K562 (cell line): Measurements from ENCODE around the gene OR8D2. TPM values are rescaled to one million over a fixed set of nuclear protein-coding genes. Genes with fewer than 3 reads are reported as not detected.

Experiments used
- ATAC-seq: fragments of 200-7000 bp; cut with Tn5 transposase; 3 replicates; pipeline ENCODE4 v1.9.1; 2020; ENCODE audit warnings: moderate library complexity
- BruUV-seq: library from RNA; stranded (reverse); fragments of 400-500 nt; replicated peaks from 2 replicates; lab custom pipeline; 2021; lab: Mats Ljungman, UMichigan
- CTCF ChIA-PET: fragments of 300-600 bp; formaldehyde crosslinking; extraction: SDS; loops from one replicate; lab custom pipeline; 2021; ENCODE audit warnings: low intra/inter-chr PET ratio; lab: Yijun Ruan, JAX
- POLR2A ChIA-PET: fragments of 300-600, 350-650 bp; sonication (Branson Sonifier 250); formaldehyde crosslinking; extraction: SDS; loops from one replicate; lab custom pipeline; 2021; ENCODE audit warnings: antibody characterized with exemption, inconsistent platforms; lab: Yijun Ruan, JAX
- DNase-seq, 4 experiments: peaks; one replicate each; pipeline versions ENCODE4 v3.0.0 to v3.0.0-alpha.2; 2011 to 2018; ENCODE audit warnings: low spot score in 3 of 4, mixed read lengths in 3 of 4; ENCODE audit errors: extremely low read depth in 1 of 4
- FAIRE-seq: peaks from 2 replicates; lab custom pipeline; 2011; peaks lifted over from hg19 to GRCh38; lab: Jason Lieb, UNC
- H2AFZ ChIP-seq: 2 replicates; pipeline ENCODE4 v1.6.0; 2011; ENCODE audit warnings: low read depth, low read length, control low read depth, inconsistent platforms
- H3K27ac ChIP-seq: fragments of 200-600 bp; 3 replicates; pipeline ENCODE4 v1.8.0; 2011; ENCODE audit warnings: low read depth, mild to moderate bottlenecking, control low read depth, inconsistent platforms, low read length, moderate library complexity, mixed read lengths; ENCODE audit errors: extremely low read depth
- H3K27me3 ChIP-seq, 2 experiments: fragments of 300-600 bp in 1 of 2; 2 replicates in 1 of 2; 3 replicates in 1 of 2; pipeline versions ENCODE4 v1.6.0 to v1.8.0; 2011; ENCODE audit warnings: inconsistent platforms in 2 of 2, low read length in 2 of 2, mild to moderate bottlenecking in 1 of 2, mixed read lengths in 1 of 2, moderate library complexity in 1 of 2; ENCODE audit not compliant: control insufficient read depth in 2 of 2, insufficient read depth in 2 of 2
- H3K36me3 ChIP-seq: fragments of 300-600 bp; 3 replicates; pipeline ENCODE4 v1.8.0; 2011; ENCODE audit warnings: mild to moderate bottlenecking, low read length, inconsistent platforms; ENCODE audit not compliant: control insufficient read depth, insufficient read depth
- H3K4me1 ChIP-seq, 2 experiments: fragments of 200-600 bp in 1 of 2; replicated peaks in 1 of 2; 2 replicates in 1 of 2; 3 replicates in 1 of 2; pipeline versions ENCODE4 v1.5.1 to v1.8.0; 2011; ENCODE audit warnings: inconsistent platforms in 2 of 2, low read length in 2 of 2, mild to moderate bottlenecking in 1 of 2, mixed read lengths in 1 of 2, moderate library complexity in 1 of 2; ENCODE audit not compliant: control insufficient read depth in 2 of 2, insufficient read depth in 2 of 2
- H3K4me2 ChIP-seq: 2 replicates; pipeline ENCODE4 v1.6.1; 2011; ENCODE audit warnings: low read length, control low read depth, inconsistent platforms, mixed read lengths; ENCODE audit not compliant: insufficient read depth
- H3K4me3 ChIP-seq: fragments of 200-600 bp; sonication (generic), shearing (Covaris generic); 2 replicates; pipeline ENCODE4 v1.5.1; 2016; ENCODE audit warnings: control low read depth, inconsistent platforms
- H3K79me2 ChIP-seq: fragments of 200-600 bp; 3 replicates; pipeline ENCODE4 v1.8.0; 2011; ENCODE audit warnings: low read length, inconsistent platforms; ENCODE audit not compliant: control insufficient read depth, insufficient read depth
- H3K9ac ChIP-seq, 2 experiments: 2 replicates each; pipeline versions ENCODE4 v1.6.0 to v1.6.1; 2011; ENCODE audit warnings: low read depth in 2 of 2, low read length in 2 of 2, control low read depth in 1 of 2, inconsistent platforms in 1 of 2, mild to moderate bottlenecking in 1 of 2, mixed read lengths in 1 of 2; ENCODE audit not compliant: insufficient read depth in 1 of 2
- H3K9me1 ChIP-seq: one replicate; pipeline ENCODE4 v1.6.0; 2011; ENCODE audit warnings: inconsistent platforms, mild to moderate bottlenecking, low read length, moderate library complexity; ENCODE audit not compliant: control insufficient read depth, insufficient read depth
- H3K9me3 ChIP-seq: replicated peaks from 2 replicates; pipeline ENCODE4 v1.5.1; 2011; ENCODE audit warnings: low read depth, low read length, inconsistent platforms; ENCODE audit not compliant: control insufficient read depth, insufficient read depth
- H4K20me1 ChIP-seq: replicated peaks from 2 replicates; pipeline ENCODE4 v1.6.1; 2011; ENCODE audit warnings: low read length, inconsistent platforms, mixed read lengths; ENCODE audit not compliant: control insufficient read depth, insufficient read depth
- EWSR1 ChIP-seq: fragments of 450-650 bp; IDR thresholded peaks from 2 replicates; pipeline ENCODE4 v1.6.1; 2018; ENCODE audit warnings: borderline replicate concordance, mild to moderate bottlenecking, low read depth, moderate library complexity; ENCODE audit not compliant: partially characterized antibody
- MEF2A ChIP-seq: IDR thresholded peaks from 2 replicates; pipeline ENCODE4 v1.6.1; 2011; ENCODE audit warnings: low read depth, mild to moderate bottlenecking, low read length, moderate library complexity; ENCODE audit not compliant: control insufficient read depth
- WGBS: fragments of 100-300 bp; shearing (Covaris generic); methylation state at CpG from one replicate; pipeline ENCODE4 v1.1.6; 2016; ENCODE audit warnings: low coverage, mixed read lengths; ENCODE audit not compliant: insufficient coverage; ENCODE audit errors: missing lambda C conversion rate; 5-methylcytosine and 5-hydroxymethylcytosine counted together
- in situ Hi-C: fragments of 300-500 bp; cut with MboI; formaldehyde crosslinking; loops from 4 replicates; pipeline ENCODE4 v1.15.0; 2018; ENCODE audit warnings: inconsistent platforms, mixed read lengths
- intact Hi-C: fragments of 100-400 bp; cut with micrococcal nuclease; formaldehyde crosslinking; loops from 2 replicates; pipeline ENCODE4 v1.14.2; 2022
- polyA plus RNA-seq, 8 experiments: library from polyadenylated mRNA; depleted of rRNA in 4 of 8; stranded (reverse) in 5 of 8; unstranded in 3 of 8; fragments of >200 nt; fragmentation: Nextera tagmentation in 2 of 8; fragmentation: Illumina TruSeq in 1 of 8; extraction: Ambion mirVana in 2 of 8; extraction: Trizol in 1 of 8; gene quantifications; 2 replicates each; pipeline versions ENCODE4 v1.2.1 to v1.2.3, GENCODE V29; 2011 to 2014; ENCODE audit warnings: inconsistent platforms in 1 of 8, missing spikeins in 1 of 8
- total RNA-seq, 7 experiments: library from RNA; depleted of rRNA in 6 of 7; stranded (reverse); fragments of >200 nt in 6 of 7; fragmentation: Illumina TruSeq in 2 of 7; extraction: Trizol in 2 of 7; gene quantifications; 2 replicates each; pipeline versions ENCODE4 v1.2.1 to v1.2.3, GENCODE V29; 2011 to 2021; ENCODE audit warnings: low replicate concordance in 1 of 7
- TF ChIP-seq, protein P1 (sequence below): IDR thresholded peaks from 3 replicates; pipeline ENCODE4 v1.6.1; 2011; ENCODE audit warnings: borderline replicate concordance, mild to moderate bottlenecking, moderate library complexity; ENCODE audit not compliant: insufficient read length; ENCODE audit errors: extremely low read depth
- TF ChIP-seq, protein P2 (sequence below): sonication (generic); formaldehyde crosslinking; IDR thresholded peaks from 2 replicates; pipeline ENCODE4 v1.8.1; 2023; ENCODE audit warnings: missing genetic modification reagents, mild to moderate bottlenecking, borderline replicate concordance

The OR8D2 gene
- total and polyA plus RNA-seq, 9 of the 15 experiments (the other 6 are each of a cell fraction or from before 2014, with no cell fraction given), result 0.06 to 0.21 TPM; not detected in 7

- DNase-seq (no peak), FAIRE-seq (no peak), ATAC-seq (no peak)
- ChIA-PET CTCF (no interaction called here), POLR2A (interaction anchor here (0.6 to 1.4 kb wide), 2 partner anchors 10 to 249 kb away, joined by 3 read pairs; no protein-coding TSS in a partner anchor)
- H3K36me3 ChIP-seq, result 0 out of 3 replicates have a peak, but pooled peaks cover 3% of the 10 kb centered on the region
- no peaks in the 10 kb centered on the region for H3K9me1 ChIP-seq
- H3K27me3 ChIP-seq, result no peaks in the 10 kb centered on the region
- no peaks in the 10 kb centered on the region for H3K4me1 ChIP-seq
- no peaks in the 10 kb centered on the region for H3K9me3 ChIP-seq
- no peak overlapping the region for H3K4me3 ChIP-seq
- no peak overlapping the region for H3K9ac ChIP-seq
- H3K4me2 ChIP-seq, result no peak overlapping the region
- no peaks in the 10 kb centered on the region for H3K79me2 ChIP-seq
- no TSS peak for BruUV-seq
- in situ Hi-C loops (no loop called here), intact Hi-C loops (no loop called here)
- no peak overlapping the region for H2AFZ ChIP-seq
- no peaks in the 10 kb centered on the region for H4K20me1 ChIP-seq
- WGBS, result 66% methylated on average over 3 of the region's 3 CpGs
- no peak overlapping the region for H3K27ac ChIP-seq
- TF ChIP-seq MEF2A, result no peak
- TF ChIP-seq, protein P1, sequence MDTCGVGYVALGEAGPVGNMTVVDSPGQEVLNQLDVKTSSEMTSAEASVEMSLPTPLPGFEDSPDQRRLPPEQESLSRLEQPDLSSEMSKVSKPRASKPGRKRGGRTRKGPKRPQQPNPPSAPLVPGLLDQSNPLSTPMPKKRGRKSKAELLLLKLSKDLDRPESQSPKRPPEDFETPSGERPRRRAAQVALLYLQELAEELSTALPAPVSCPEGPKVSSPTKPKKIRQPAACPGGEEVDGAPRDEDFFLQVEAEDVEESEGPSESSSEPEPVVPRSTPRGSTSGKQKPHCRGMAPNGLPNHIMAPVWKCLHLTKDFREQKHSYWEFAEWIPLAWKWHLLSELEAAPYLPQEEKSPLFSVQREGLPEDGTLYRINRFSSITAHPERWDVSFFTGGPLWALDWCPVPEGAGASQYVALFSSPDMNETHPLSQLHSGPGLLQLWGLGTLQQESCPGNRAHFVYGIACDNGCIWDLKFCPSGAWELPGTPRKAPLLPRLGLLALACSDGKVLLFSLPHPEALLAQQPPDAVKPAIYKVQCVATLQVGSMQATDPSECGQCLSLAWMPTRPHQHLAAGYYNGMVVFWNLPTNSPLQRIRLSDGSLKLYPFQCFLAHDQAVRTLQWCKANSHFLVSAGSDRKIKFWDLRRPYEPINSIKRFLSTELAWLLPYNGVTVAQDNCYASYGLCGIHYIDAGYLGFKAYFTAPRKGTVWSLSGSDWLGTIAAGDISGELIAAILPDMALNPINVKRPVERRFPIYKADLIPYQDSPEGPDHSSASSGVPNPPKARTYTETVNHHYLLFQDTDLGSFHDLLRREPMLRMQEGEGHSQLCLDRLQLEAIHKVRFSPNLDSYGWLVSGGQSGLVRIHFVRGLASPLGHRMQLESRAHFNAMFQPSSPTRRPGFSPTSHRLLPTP, result no peak
- TF ChIP-seq, protein P2, sequence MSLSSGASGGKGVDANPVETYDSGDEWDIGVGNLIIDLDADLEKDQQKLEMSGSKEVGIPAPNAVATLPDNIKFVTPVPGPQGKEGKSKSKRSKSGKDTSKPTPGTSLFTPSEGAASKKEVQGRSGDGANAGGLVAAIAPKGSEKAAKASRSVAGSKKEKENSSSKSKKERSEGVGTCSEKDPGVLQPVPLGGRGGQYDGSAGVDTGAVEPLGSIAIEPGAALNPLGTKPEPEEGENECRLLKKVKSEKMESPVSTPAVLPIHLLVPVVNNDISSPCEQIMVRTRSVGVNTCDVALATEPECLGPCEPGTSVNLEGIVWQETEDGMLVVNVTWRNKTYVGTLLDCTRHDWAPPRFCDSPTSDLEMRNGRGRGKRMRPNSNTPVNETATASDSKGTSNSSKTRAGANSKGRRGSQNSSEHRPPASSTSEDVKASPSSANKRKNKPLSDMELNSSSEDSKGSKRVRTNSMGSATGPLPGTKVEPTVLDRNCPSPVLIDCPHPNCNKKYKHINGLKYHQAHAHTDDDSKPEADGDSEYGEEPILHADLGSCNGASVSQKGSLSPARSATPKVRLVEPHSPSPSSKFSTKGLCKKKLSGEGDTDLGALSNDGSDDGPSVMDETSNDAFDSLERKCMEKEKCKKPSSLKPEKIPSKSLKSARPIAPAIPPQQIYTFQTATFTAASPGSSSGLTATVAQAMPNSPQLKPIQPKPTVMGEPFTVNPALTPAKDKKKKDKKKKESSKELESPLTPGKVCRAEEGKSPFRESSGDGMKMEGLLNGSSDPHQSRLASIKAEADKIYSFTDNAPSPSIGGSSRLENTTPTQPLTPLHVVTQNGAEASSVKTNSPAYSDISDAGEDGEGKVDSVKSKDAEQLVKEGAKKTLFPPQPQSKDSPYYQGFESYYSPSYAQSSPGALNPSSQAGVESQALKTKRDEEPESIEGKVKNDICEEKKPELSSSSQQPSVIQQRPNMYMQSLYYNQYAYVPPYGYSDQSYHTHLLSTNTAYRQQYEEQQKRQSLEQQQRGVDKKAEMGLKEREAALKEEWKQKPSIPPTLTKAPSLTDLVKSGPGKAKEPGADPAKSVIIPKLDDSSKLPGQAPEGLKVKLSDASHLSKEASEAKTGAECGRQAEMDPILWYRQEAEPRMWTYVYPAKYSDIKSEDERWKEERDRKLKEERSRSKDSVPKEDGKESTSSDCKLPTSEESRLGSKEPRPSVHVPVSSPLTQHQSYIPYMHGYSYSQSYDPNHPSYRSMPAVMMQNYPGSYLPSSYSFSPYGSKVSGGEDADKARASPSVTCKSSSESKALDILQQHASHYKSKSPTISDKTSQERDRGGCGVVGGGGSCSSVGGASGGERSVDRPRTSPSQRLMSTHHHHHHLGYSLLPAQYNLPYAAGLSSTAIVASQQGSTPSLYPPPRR (CRISPR knock-in tag), result no peak
- no peak for TF ChIP-seq EWSR1
Measured at GRCh38 chr11:124301548-124301947, 18.4 kb downstream of the OR8D2 start.
